C1 segment of cervical spinal cord (tissue), 14 donors: ENCODE results near the gene KRTAP5-4.

Experiments
- DNase-seq, 14 donors: peaks; one replicate each; lab custom pipeline; 2025; lab: John Stamatoyannopoulos, UW

KRTAP5-4 gene

DNA sequence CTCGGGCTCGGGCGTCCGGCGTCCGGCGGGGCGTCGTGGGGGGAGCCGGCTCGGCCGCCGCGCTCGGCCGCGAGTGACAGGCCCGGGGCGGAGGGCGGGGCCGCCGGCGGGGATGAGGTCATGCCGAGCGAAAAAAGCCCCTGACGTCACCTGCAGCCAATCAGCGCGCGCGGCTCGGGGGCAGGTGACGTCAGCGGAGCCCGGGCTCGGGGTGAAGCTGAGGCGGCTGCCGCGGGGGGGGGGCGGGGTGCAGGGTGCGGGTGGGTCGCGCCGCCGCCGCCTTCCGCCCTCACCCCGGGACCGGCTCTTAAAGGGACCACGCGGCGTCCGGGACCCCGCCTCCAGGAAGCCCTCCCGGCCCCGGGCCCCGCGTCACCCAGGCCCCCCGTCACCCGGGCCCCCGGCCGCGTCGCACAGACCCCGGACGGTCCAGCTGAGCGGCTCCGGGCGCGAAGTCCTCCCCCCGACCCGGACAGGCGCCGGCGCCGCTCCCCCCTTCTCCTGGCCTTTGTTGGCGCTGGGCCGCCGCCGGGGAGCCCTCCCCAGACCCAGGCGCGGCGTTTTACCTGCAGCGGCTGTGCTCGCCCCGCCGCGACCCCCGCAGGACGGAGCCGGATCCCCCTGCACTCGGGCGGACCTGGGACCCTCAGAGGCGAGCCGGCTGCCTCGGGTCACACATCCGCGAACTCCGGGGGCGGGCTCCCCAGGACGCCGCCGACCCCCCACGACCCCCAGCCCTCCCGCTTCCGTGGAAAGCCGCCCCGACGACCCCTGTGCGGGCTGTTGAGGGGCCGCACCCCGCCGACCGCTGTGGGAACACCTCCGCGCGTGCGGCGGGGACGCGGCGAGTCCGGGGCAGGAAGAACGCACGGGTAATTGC, 49.5 kb downstream of the KRTAP5-4 start, which contains the start of gene DUSP8:
TSS of gene DUSP8 (minus strand) at position 75 of the 880 bp plus-strand sequence. CDS start 6,445 bp downstream, outside the sequence.
- peak in 12 of 14 donors; percentile 66 to 89 (median 80) for DNase-seq

GRCh38 chr11:1571760-1572196, 50.2 kb downstream of the KRTAP5-4 start:
- no peak for DNase-seq
